GM12801 (cell line): Measurements from ENCODE around the gene MPST.

Experiments used
- TF ChIP-seq, protein P1 (sequence below): IDR thresholded peaks from one replicate; pipeline ENCODE4 v1.5.1; 2011; ENCODE audit warnings: control low read depth; ENCODE audit not compliant: insufficient read length; ENCODE audit errors: extremely low read depth

The MPST gene

DNA sequence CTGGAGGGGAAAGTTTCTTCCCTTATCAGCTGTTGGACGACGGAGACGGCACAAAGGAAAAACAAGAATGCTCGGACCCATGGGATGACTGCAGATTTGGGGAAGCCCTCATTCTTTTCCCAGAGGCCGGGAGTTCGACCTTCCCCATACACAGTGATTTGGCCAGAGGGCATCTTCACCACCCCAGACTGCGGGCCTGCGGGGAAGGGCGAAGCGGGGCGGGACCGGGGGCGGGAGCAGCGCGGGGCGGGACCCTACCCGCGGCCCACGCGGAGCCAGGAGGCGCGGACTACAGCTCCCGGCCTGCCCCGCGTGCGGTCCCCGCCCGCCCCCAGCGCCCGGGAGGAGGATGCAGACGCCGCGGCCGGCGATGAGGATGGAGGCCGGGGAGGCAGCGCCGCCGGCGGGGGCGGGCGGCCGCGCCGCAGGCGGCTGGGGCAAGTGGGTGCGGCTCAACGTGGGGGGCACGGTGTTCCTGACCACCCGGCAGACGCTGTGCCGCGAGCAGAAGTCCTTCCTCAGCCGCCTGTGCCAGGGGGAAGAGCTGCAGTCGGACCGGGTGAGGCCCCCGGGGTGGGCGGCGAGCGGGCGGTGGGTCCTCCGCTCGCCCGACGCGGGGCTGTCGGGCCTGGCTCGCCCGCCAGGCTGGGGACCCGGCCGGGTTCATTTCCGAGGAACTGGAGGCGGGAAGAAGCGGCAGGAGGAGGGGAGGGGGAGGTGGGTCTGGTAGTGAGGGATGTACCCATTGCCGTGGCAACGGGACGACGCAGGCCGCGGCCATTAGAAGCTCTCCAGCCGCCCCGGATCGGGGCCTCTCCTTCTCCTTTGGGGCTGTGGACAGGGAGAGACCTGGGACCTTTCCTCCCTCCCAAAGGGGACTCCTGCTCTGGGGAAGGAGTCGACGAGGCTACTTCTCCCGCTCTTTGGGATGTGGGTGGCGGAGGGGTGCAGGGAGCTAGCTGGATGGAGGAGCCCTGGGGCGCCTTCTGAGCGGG lies 32.1 kb downstream of the MPST start, which contains the start of gene KCTD17:
Gene KCTD17, plus strand, starts transcription at position 352 of the 995 bp plus-strand sequence. Its CDS starts 19 bp downstream, at position 371.
- TF ChIP-seq, protein P1, sequence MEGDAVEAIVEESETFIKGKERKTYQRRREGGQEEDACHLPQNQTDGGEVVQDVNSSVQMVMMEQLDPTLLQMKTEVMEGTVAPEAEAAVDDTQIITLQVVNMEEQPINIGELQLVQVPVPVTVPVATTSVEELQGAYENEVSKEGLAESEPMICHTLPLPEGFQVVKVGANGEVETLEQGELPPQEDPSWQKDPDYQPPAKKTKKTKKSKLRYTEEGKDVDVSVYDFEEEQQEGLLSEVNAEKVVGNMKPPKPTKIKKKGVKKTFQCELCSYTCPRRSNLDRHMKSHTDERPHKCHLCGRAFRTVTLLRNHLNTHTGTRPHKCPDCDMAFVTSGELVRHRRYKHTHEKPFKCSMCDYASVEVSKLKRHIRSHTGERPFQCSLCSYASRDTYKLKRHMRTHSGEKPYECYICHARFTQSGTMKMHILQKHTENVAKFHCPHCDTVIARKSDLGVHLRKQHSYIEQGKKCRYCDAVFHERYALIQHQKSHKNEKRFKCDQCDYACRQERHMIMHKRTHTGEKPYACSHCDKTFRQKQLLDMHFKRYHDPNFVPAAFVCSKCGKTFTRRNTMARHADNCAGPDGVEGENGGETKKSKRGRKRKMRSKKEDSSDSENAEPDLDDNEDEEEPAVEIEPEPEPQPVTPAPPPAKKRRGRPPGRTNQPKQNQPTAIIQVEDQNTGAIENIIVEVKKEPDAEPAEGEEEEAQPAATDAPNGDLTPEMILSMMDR, result no peak

GRCh38 chr22:37052386-37053309 lies 33.1 kb downstream of the MPST start:
- TF ChIP-seq, protein P1, result no peak

DNA sequence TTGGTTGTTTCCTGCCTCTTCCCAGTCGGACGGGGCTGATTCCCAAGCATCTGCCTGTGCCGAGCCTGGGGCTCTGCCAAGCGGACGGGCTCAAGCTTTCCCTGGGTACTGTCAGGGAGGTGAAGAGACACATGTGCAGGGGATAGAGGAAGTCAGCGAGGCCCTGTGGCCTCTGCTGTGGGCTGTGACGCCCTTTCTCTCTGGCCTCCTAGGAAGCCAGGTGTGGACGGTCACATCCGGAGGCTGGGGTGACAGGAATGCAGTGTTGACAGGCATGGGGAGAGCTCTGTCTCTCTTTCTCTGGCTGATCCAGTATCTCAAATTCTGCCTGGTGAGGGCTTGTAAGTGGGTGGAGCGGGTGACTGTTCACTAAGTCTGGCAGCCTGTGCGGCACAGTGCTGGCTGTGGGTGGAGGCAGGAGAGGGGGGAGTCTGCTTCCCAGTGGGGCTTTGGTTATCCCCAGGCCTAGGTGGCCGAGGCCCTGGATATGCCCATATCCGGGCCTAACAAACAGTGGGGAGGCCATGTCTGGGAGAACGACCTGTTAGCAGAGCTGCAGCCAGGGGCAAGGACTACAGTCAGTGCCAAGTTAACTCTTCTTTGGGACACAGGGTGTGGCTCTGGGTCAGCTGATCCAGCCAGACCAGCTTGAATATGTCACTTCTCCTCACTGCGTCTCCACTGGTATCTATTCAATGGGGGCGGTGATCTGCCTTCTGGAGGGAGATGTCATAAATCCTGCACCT lies 33.9 kb downstream of the MPST start:
- TF ChIP-seq, protein P1, result no peak

DNA sequence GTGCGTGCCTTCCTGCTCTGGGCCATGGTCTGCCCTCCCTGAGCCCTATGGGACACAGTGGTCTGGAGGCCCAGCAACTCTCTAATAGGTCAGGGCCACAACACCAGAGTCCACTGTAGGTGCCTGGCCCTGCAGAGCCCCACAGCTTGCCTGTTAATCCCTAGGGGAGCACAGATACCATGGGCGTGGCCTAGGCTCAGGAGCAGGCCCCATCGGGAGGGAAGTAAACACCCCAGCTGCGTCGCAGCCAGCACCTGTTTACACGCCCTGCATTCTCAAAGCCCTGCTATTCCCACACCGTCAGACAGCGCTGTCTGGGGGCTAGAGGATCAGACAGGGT lies 34.5 kb downstream of the MPST start:
- TF ChIP-seq, protein P1, result no peak

DNA sequence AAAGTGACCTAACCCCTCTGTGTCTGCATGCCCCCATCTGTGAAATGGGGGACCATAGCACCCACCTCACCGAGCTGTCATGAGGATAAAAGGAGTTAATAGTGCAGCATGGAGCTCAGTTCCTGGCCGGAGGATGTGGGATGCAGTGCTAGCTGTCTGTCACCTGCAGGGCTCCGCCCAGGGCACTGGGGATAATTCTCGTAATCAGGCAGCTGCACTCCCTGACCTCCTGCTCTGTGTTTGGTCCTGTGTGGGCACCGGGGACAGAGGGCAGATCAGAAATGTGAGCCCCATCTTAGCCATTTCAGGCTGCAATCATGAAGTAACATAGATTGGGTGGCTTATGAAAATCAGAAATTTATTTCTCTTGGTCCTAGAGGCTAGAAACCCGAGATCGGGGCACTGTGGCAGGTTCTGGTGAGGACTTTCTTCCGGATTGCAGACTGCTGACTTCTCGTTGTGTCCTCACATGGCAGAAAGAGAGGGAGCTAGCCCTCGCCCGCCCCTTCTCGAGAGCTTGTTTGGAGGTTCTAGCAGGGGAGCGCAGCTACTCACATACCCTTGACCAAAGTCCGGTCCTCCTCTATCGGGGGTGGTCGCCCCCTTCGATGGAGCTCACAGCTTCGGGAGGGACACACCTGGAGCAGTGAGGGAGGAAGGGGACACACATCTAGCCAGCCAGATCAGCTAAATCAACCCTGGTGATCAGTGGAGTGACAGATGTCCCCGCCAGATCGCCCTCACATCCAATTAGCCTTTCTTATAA lies 35.2 kb downstream of the MPST start:
- TF ChIP-seq, protein P1, result no peak

- TF ChIP-seq, protein P1, result no peak
Observed at GRCh38 chr22:37056246-37056645, 36.7 kb downstream of the MPST start.
